PC-9 (cell line): ENCODE results near the gene ZNF497. TPM values are rescaled to one million over a fixed set of nuclear protein-coding genes. Genes with fewer than 3 reads are reported as not detected.
A peak's percentile ranks its signal among the peaks of the same experiment; 100 is the strongest.

Source experiments
- BruUV-seq: library from RNA; stranded (reverse); fragments of 400-500 nt; replicated peaks from 2 replicates; lab custom pipeline; 2021; lab: Mats Ljungman, UMichigan
- CTCF ChIA-PET: fragments of 300-600 bp; sonication (Branson Sonifier 250); formaldehyde crosslinking; loops from one replicate; lab custom pipeline; 2022; ENCODE audit warnings: antibody characterized with exemption; lab: Charles Lee
- POLR2A ChIA-PET: fragments of 300-600 bp; sonication (Branson Sonifier 250); formaldehyde crosslinking; loops from one replicate; lab custom pipeline; 2022; ENCODE audit warnings: antibody characterized with exemption; ENCODE audit not compliant: unreplicated experiment; lab: Charles Lee
- DNase-seq, 2 experiments: peaks; one replicate each; pipeline versions ENCODE4 v3.0.0 to v3.0.0-alpha.2; 2015 to 2022; ENCODE audit warnings: mixed read lengths in 1 of 2
- H2AFZ ChIP-seq: fragments of 200-600 bp; sonication (generic); 2 replicates; pipeline ENCODE4 v1.8.1; 2017; ENCODE audit warnings: antibody characterized with exemption
- H3F3A ChIP-seq: fragments of 200-600 bp; sonication (generic); 2 replicates; pipeline ENCODE4 v1.8.1; 2017; ENCODE audit warnings: antibody characterized with exemption, mild to moderate bottlenecking, low read depth; ENCODE audit not compliant: insufficient read depth
- H3K27ac ChIP-seq: fragments of 200-600 bp; sonication (generic); 2 replicates; pipeline ENCODE4 v1.6.1; 2016; ENCODE audit warnings: mixed run types
- H3K27me3 ChIP-seq: fragments of 200-600 bp; sonication (generic); 2 replicates; pipeline ENCODE4 v1.6.1; 2016; ENCODE audit warnings: low read depth, mixed run types; ENCODE audit not compliant: insufficient read depth
- H3K36me3 ChIP-seq: fragments of 200-600 bp; sonication (generic); 2 replicates; pipeline ENCODE4 v1.6.1; 2016; ENCODE audit warnings: low read depth, mixed run types
- H3K4me1 ChIP-seq: fragments of 200-600 bp; sonication (generic); replicated peaks from 2 replicates; pipeline ENCODE4 v1.6.1; 2016; ENCODE audit warnings: mixed run types; ENCODE audit not compliant: insufficient read depth
- H3K4me2 ChIP-seq: fragments of 200-600 bp; sonication (generic); 2 replicates; pipeline ENCODE4 v1.6.1; 2017; ENCODE audit warnings: mixed run types
- H3K4me3 ChIP-seq: fragments of 200-600 bp; sonication (generic); 2 replicates; pipeline ENCODE4 v1.6.1; 2016; ENCODE audit warnings: mixed run types
- H3K79me2 ChIP-seq: fragments of 200-600 bp; sonication (generic); 2 replicates; pipeline ENCODE4 v1.6.1; 2017; ENCODE audit warnings: low read depth, mixed run types
- H3K9me2 ChIP-seq: fragments of 200-600 bp; sonication (generic); 2 replicates; pipeline ENCODE4 v1.8.1; 2017; ENCODE audit warnings: mild to moderate bottlenecking; ENCODE audit not compliant: insufficient read depth
- H3K9me3 ChIP-seq: fragments of 200-600 bp; sonication (generic); 2 replicates; pipeline ENCODE4 v1.8.1; 2016; ENCODE audit warnings: low read depth; ENCODE audit not compliant: insufficient read depth
- H4K20me1 ChIP-seq: fragments of 200-600 bp; sonication (generic); 2 replicates; pipeline ENCODE4 v1.8.1; 2017; ENCODE audit not compliant: insufficient read depth
- EZH2 ChIP-seq: fragments of 200-600 bp; sonication (generic); IDR thresholded peaks from 2 replicates; pipeline ENCODE4 v1.8.0; 2017; ENCODE audit warnings: antibody characterized with exemption, low read depth
- intact Hi-C: fragments of 100-400 bp; cut with micrococcal nuclease; formaldehyde crosslinking; loops from one replicate; pipeline ENCODE4 v1.10.0; 2022; ENCODE audit not compliant: unreplicated experiment
- total RNA-seq: library from RNA; stranded (reverse); gene quantifications from 2 replicates; pipeline ENCODE4 v1.2.3, GENCODE V29; 2021
- TF ChIP-seq, protein P1 (sequence below): fragments of 200-600 bp; sonication (generic); conservative IDR thresholded peaks from 2 replicates; pipeline ENCODE4 v1.6.1; 2017; ENCODE audit warnings: mixed run types, antibody characterized with exemption, mild to moderate bottlenecking, moderate library complexity

The ZNF497 gene
- total RNA-seq, 1 experiment from 2014 or later: 7.2 TPM

DNA sequence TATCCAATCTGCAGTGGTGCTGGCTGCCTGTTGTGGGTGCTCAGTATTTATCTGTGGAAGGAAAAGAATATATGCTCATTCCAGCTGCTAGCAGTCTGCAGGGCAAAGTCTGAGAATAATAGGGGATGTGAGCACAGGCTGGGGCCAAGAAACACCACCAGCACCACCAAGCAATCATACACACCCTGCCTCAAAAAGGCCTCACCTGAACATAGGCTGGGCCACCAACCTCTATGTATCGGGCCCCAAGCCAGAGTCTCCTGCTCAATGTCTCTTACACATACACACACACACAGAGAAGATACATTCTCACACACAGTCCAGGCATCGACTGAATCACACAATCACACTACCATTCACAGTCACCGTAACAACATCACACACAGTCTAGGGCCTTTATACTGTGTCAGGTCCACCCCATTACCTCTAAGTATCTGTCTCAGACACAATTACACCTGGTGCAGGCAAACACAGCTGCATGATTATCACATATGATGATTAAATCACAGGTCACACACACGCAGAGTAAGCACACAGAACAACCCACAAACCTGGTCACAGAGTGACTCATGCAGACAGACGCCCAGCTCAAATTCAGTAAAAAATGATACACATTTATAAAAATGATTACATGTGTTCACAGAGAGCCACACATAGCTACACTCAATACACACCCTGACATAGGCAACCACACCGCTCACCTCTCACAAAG is 37.1 kb downstream of the ZNF497 start:
- no peak for DNase-seq
- TF ChIP-seq, protein P1, sequence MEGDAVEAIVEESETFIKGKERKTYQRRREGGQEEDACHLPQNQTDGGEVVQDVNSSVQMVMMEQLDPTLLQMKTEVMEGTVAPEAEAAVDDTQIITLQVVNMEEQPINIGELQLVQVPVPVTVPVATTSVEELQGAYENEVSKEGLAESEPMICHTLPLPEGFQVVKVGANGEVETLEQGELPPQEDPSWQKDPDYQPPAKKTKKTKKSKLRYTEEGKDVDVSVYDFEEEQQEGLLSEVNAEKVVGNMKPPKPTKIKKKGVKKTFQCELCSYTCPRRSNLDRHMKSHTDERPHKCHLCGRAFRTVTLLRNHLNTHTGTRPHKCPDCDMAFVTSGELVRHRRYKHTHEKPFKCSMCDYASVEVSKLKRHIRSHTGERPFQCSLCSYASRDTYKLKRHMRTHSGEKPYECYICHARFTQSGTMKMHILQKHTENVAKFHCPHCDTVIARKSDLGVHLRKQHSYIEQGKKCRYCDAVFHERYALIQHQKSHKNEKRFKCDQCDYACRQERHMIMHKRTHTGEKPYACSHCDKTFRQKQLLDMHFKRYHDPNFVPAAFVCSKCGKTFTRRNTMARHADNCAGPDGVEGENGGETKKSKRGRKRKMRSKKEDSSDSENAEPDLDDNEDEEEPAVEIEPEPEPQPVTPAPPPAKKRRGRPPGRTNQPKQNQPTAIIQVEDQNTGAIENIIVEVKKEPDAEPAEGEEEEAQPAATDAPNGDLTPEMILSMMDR: no peak
- TF ChIP-seq EZH2: no peak
- peak overlapping the region; percentile 90 for H3K4me2 ChIP-seq
- no peak overlapping the region for H2AFZ ChIP-seq
- CTCF ChIA-PET: interaction anchor here (0.6 kb wide), 1 partner anchor 107 kb away, joined by 3 read pairs; no protein-coding TSS in a partner anchor
- intact Hi-C loops: loop anchor here (2.0 kb wide), 3 partner anchors 21 to 193 kb away; partner anchors contain the start of genes ERVK3-1, ZBTB45 and ZNF8
- peak overlapping the region; percentile 80; the same call in 1 of the 2 replicates for H3K4me3 ChIP-seq
- TSS peak; percentile 48 for BruUV-seq
- no peaks in the 10 kb centered on the region for H3K27me3 ChIP-seq
- peaks cover 26% of the 10 kb centered on the region for H3K79me2 ChIP-seq
- H3K36me3 ChIP-seq: no peaks in the 10 kb centered on the region
- H4K20me1 ChIP-seq: no peaks in the 10 kb centered on the region
- H3K27ac ChIP-seq: no peak overlapping the region
- POLR2A ChIA-PET: no interaction called here
- no peaks in the 10 kb centered on the region; the same call in 1 of the 2 replicates for H3K4me1 ChIP-seq
- H3K9me3 ChIP-seq: no peaks in the 10 kb centered on the region
- H3F3A ChIP-seq: peaks cover 9% of the 10 kb centered on the region; the same call in 1 of the 2 replicates
- no peaks in the 10 kb centered on the region for H3K9me2 ChIP-seq

DNA sequence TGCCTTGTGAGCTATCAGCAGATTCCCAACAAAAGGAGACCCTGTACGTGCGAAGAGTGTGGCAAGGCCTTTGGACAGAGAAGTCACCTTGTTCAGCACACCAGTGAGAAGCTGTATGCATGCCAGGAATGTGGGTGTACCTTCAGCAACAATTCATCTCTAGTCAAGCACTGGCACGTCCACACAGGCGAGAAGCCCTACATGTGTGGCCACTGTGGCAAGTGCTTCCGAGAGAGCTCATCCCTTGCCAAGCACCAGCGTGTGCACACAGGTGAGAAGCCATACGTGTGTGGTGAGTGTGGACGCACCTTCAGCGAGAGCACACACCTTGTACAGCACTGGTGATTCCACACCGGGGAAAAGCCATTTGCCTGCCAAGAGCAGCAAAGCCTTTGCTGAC is 43.3 kb downstream of the ZNF497 start:
- H2AFZ ChIP-seq: no peak overlapping the region
- TF ChIP-seq EZH2: no peak
- TF ChIP-seq, protein P1: no peak
- H3K9me2 ChIP-seq: no peaks in the 10 kb centered on the region
- H3K4me1 ChIP-seq: no peaks in the 10 kb centered on the region
- no peak overlapping the region for H3K4me2 ChIP-seq
- H3K27ac ChIP-seq: no peak overlapping the region
- no peaks in the 10 kb centered on the region for H3K27me3 ChIP-seq
- H3K79me2 ChIP-seq: no peaks in the 10 kb centered on the region
- intact Hi-C loops: no loop called here
- no peaks in the 10 kb centered on the region for H4K20me1 ChIP-seq
- DNase-seq: no peak
- CTCF ChIA-PET: no interaction called here
- H3K4me3 ChIP-seq: no peak overlapping the region
- H3K36me3 ChIP-seq: no peaks in the 10 kb centered on the region
- POLR2A ChIA-PET: no interaction called here
- no TSS peak for BruUV-seq
- peaks cover 6% of the 10 kb centered on the region; the same call in 1 of the 2 replicates for H3F3A ChIP-seq
- H3K9me3 ChIP-seq: no peaks in the 10 kb centered on the region

GRCh38 chr19:58318297-58318696 is 44.3 kb downstream of the ZNF497 start:
- Histone ChIP-seq H4K20me1 (no peaks in the 10 kb centered on the region), H3K4me3 (no peak overlapping the region), H3K27ac (no peak overlapping the region), H3K4me1 (no peaks in the 10 kb centered on the region), H3F3A (peaks cover 6% of the 10 kb centered on the region; the same call in 1 of the 2 replicates), H3K79me2 (no peaks in the 10 kb centered on the region), H2AFZ (no peak overlapping the region), H3K27me3 (no peaks in the 10 kb centered on the region), H3K36me3 (no peaks in the 10 kb centered on the region), H3K9me2 (no peaks in the 10 kb centered on the region), H3K4me2 (no peak overlapping the region), H3K9me3 (no peaks in the 10 kb centered on the region)
- no TSS peak for BruUV-seq
- intact Hi-C loops: no loop called here
- ChIA-PET POLR2A (no interaction called here), CTCF (no interaction called here)
- TF ChIP-seq EZH2: no peak
- TF ChIP-seq, protein P1: no peak
- DNase-seq: no peak
